GM12878 (cell line): ENCODE measurements around the gene FASTK. TPM values are rescaled to one million over a fixed set of nuclear protein-coding genes. Genes with fewer than 3 reads are reported as not detected.

Source experiments
- ATAC-seq: fragments of 200-7000 bp; cut with Tn5 transposase; 3 replicates; pipeline ENCODE4 v1.9.1; 2020; ENCODE audit warnings: mild to moderate bottlenecking, moderate library complexity
- BruUV-seq: library from RNA; stranded (reverse); fragments of 400-500 nt; replicated peaks from 2 replicates; lab custom pipeline; 2021; lab: Mats Ljungman, UMichigan
- CTCF ChIA-PET: fragments of 300-600 bp; sonication (Branson Sonifier 250); formaldehyde crosslinking; extraction: SDS; loops from one replicate; lab custom pipeline; 2021; ENCODE audit warnings: inconsistent platforms; lab: Yijun Ruan, JAX
- POLR2A ChIA-PET: fragments of 350-600 bp; formaldehyde crosslinking; extraction: SDS; loops from one replicate; lab custom pipeline; 2021; ENCODE audit warnings: inconsistent platforms; lab: Charles Lee
- RAD21 ChIA-PET: fragments of 300-600 bp; sonication (Branson Sonifier 250); formaldehyde crosslinking; loops from one replicate; lab custom pipeline; 2023; ENCODE audit warnings: antibody characterized with exemption; ENCODE audit not compliant: unreplicated experiment; lab: Charles Lee
- SMC1A ChIA-PET: fragments of 300-600 bp; sonication (Branson Sonifier 250); formaldehyde crosslinking; loops from one replicate; lab custom pipeline; 2023; ENCODE audit not compliant: unreplicated experiment, uncharacterized antibody; lab: Charles Lee
- DNase-seq: peaks from one replicate; pipeline ENCODE4 v3.0.0-alpha.2; 2011; ENCODE audit warnings: low read depth, low spot score
- FAIRE-seq: peaks from 3 replicates; lab custom pipeline; 2011; peaks lifted over from hg19 to GRCh38; lab: Jason Lieb, UNC
- H2AFZ ChIP-seq: 2 replicates; pipeline ENCODE4 v1.6.0; 2011; ENCODE audit warnings: low read depth, low read length, control low read depth; ENCODE audit not compliant: control insufficient read depth
- H3K27ac ChIP-seq: 2 replicates; pipeline ENCODE4 v1.5.1; 2011; ENCODE audit warnings: control low read depth; ENCODE audit not compliant: control insufficient read depth, insufficient read depth
- H3K27me3 ChIP-seq, 2 experiments: replicated peaks in 1 of 2; 2 replicates each; pipeline versions ENCODE4 v1.6.0 to v1.6.1; 2011; ENCODE audit warnings: low read length in 1 of 2; ENCODE audit not compliant: control insufficient read depth in 2 of 2, insufficient read depth in 2 of 2
- H3K36me3 ChIP-seq, 2 experiments: 2 replicates each; pipeline ENCODE4 v1.5.1; 2011; ENCODE audit warnings: low read length in 1 of 2; ENCODE audit not compliant: control insufficient read depth in 2 of 2, insufficient read depth in 2 of 2
- H3K4me1 ChIP-seq: 2 replicates; pipeline ENCODE4 v1.6.1; 2011; ENCODE audit warnings: mild to moderate bottlenecking, low read length, moderate library complexity, mixed read lengths; ENCODE audit not compliant: control insufficient read depth, insufficient read depth
- H3K4me2 ChIP-seq: 2 replicates; pipeline ENCODE4 v1.6.0; 2011; ENCODE audit warnings: control low read depth; ENCODE audit not compliant: control insufficient read depth, insufficient read depth
- H3K4me3 ChIP-seq: fragments of 200-600 bp; sonication (generic); 2 replicates; pipeline ENCODE4 v1.5.1; 2016
- H3K79me2 ChIP-seq: 2 replicates; pipeline ENCODE4 v1.6.0; 2011; ENCODE audit warnings: low read length; ENCODE audit not compliant: control insufficient read depth, insufficient read depth
- H3K9ac ChIP-seq: 2 replicates; pipeline ENCODE4 v1.8.0; 2011; ENCODE audit warnings: low read length, control low read depth, mixed read lengths; ENCODE audit not compliant: control insufficient read depth, insufficient read depth
- H3K9me3 ChIP-seq: replicated peaks from 3 replicates; pipeline ENCODE4 v1.5.1; 2011; ENCODE audit warnings: mild to moderate bottlenecking, low read length; ENCODE audit not compliant: control insufficient read depth, insufficient read depth
- H4K20me1 ChIP-seq: 2 replicates; pipeline ENCODE4 v1.6.0; 2011; ENCODE audit not compliant: control insufficient read depth, insufficient read depth
- E2F8 ChIP-seq: fragments of 450-650 bp; IDR thresholded peaks from 2 replicates; pipeline ENCODE4 v1.6.1; 2018; ENCODE audit warnings: mild to moderate bottlenecking, low read depth, moderate library complexity; ENCODE audit not compliant: partially characterized antibody
- HDAC6 ChIP-seq: fragments of 200-600 bp; sonication (generic); IDR thresholded peaks from one replicate; pipeline ENCODE4 v1.8.0; 2017; ENCODE audit warnings: antibody characterized with exemption; ENCODE audit not compliant: unreplicated experiment
- IRF4 ChIP-seq: IDR thresholded peaks from 2 replicates; pipeline ENCODE4 v1.6.1; 2011; ENCODE audit warnings: low read depth, low read length
- KDM1A ChIP-seq: fragments of 200-600 bp; sonication (generic); IDR thresholded peaks from 2 replicates; pipeline ENCODE4 v1.6.1; 2016; ENCODE audit warnings: borderline replicate concordance
- PRDM15 ChIP-seq: fragments of 450-650 bp; formaldehyde crosslinking; IDR thresholded peaks from 2 replicates; pipeline ENCODE4 v1.4.0; 2020; ENCODE audit warnings: mild to moderate bottlenecking, moderate library complexity
- SMAD1 ChIP-seq: fragments of 450-650 bp; IDR thresholded peaks from 2 replicates; pipeline ENCODE4 v1.6.1; 2018; ENCODE audit warnings: mild to moderate bottlenecking, low read depth; ENCODE audit not compliant: partially characterized antibody
- SREBF2 ChIP-seq: IDR thresholded peaks from 2 replicates; pipeline ENCODE4 v1.6.1; 2012; ENCODE audit warnings: mild to moderate bottlenecking, low read length
- SRF ChIP-seq, 2 experiments: IDR thresholded peaks; 2 replicates each; pipeline ENCODE4 v1.6.1; 2011; ENCODE audit warnings: low read depth in 2 of 2, low read length in 2 of 2, mild to moderate bottlenecking in 1 of 2, moderate library complexity in 1 of 2
- STAT1 ChIP-seq: fragments of 450-650 bp; conservative IDR thresholded peaks from 2 replicates; pipeline ENCODE4 v1.6.1; 2014; ENCODE audit warnings: antibody characterized with exemption, mild to moderate bottlenecking
- ZBED1 ChIP-seq: IDR thresholded peaks from 2 replicates; pipeline ENCODE4 v1.6.1; 2016; ENCODE audit warnings: borderline replicate concordance
- WGBS: methylation state at CpG from one replicate; pipeline ENCODE4 v1.1.6; 2016; ENCODE audit warnings: low lambda C conversion rate; ENCODE audit not compliant: insufficient replicate concordance, insufficient coverage; ENCODE audit errors: missing lambda C conversion rate; 5-methylcytosine and 5-hydroxymethylcytosine counted together
- in situ Hi-C: fragments of 300-500 bp; cut with MboI; formaldehyde crosslinking; loops from 9 replicates; pipeline ENCODE4 v1.14.3; 2018; ENCODE audit warnings: mixed read lengths
- intact Hi-C: fragments of 100-400 bp; cut with micrococcal nuclease; formaldehyde crosslinking; loops from one replicate; pipeline ENCODE4 v1.14.2; 2022; ENCODE audit not compliant: unreplicated experiment
- polyA plus RNA-seq, 11 experiments: library from polyadenylated mRNA; depleted of rRNA in 4 of 11; unstranded in 6 of 11; stranded (reverse) in 5 of 11; fragments of >200 nt; fragmentation: Nextera tagmentation in 4 of 11; fragmentation: Illumina TruSeq in 1 of 11; extraction: Ambion mirVana in 4 of 11; extraction: Trizol in 1 of 11; gene quantifications; 1 replicate in 1 of 11; 2 replicates in 10 of 11; pipeline versions ENCODE4 v1.2.1 to v1.2.3, GENCODE V29; 2011 to 2016; ENCODE audit warnings: inconsistent platforms in 2 of 11, missing spikeins in 2 of 11, low read depth in 1 of 11
- total RNA-seq, 4 experiments: library from RNA; depleted of rRNA in 3 of 4; stranded (reverse); fragments of >200 nt in 3 of 4; fragmentation: Illumina TruSeq in 1 of 4; extraction: Trizol in 1 of 4; gene quantifications; 2 replicates each; pipeline versions ENCODE4 v1.2.1 to v1.2.3, GENCODE V29; 2013 to 2021

Gene FASTK
- total and polyA plus RNA-seq, 10 of the 15 experiments (the other 5 are each of a cell fraction or from before 2014, with no cell fraction given) = 0.19 to 102 (median 54.5) TPM

GRCh38 chr7:151122796-151123157 lies 42.2 kb upstream of the FASTK start (continued):
- no peak for TF ChIP-seq E2F8
- no peak for TF ChIP-seq IRF4
- TF ChIP-seq HDAC6 = no peak
- no peak for TF ChIP-seq PRDM15 (CRISPR knock-in tag)

- Histone ChIP-seq H3K9ac (no peak overlapping the region), H3K4me1 (no peaks in the 10 kb centered on the region), H3K27ac (no peak overlapping the region), H3K4me3 (no peak overlapping the region), H3K27me3 (no peaks in the 10 kb centered on the region), H3K9me3 (no peaks in the 10 kb centered on the region), H3K4me2 (no peak overlapping the region), H2AFZ (no peak overlapping the region), H4K20me1 (no peaks in the 10 kb centered on the region), H3K79me2 (no peaks in the 10 kb centered on the region)
- CTCF ChIA-PET = no interaction called here
- ATAC-seq (no peak), FAIRE-seq (no peak), DNase-seq (no peak)
- WGBS = 99% methylated on average over 10 of the region's 24 CpGs
- SMC1A ChIA-PET = no interaction called here
- POLR2A ChIA-PET = no interaction called here
- no TSS peak for BruUV-seq
- intact Hi-C loops = no loop called here
- RAD21 ChIA-PET = no interaction called here
- in situ Hi-C loops = no loop called here
- TF ChIP-seq SRF (IDR thresholded peaks at IDR 0.05; ENCODE audit: low read depth in 2 of 2, low read length in 2 of 2) (no peak), SMAD1 (no peak), KDM1A (no peak), STAT1 (no peak), SREBF2 (no peak), ZBED1 (no peak)
- TF ChIP-seq, all 136 proteins: peak for 0
- H3K36me3 ChIP-seq = peaks cover 9 to 23% of the 10 kb centered on the region in 2 experiments; a peak in 3 of 4 replicates
These were observed 41.7 kb upstream of the FASTK start for GRCh38 chr7:151122276-151122675.
